CD4-positive, alpha-beta T cell treated with Interleukin-17A for 1 hour (primary cell): ENCODE data around the gene GART.

ENCODE experiments used
- DNase-seq: peaks from one replicate; pipeline ENCODE4 v3.0.0-alpha.2; 2020

GART gene

DNA sequence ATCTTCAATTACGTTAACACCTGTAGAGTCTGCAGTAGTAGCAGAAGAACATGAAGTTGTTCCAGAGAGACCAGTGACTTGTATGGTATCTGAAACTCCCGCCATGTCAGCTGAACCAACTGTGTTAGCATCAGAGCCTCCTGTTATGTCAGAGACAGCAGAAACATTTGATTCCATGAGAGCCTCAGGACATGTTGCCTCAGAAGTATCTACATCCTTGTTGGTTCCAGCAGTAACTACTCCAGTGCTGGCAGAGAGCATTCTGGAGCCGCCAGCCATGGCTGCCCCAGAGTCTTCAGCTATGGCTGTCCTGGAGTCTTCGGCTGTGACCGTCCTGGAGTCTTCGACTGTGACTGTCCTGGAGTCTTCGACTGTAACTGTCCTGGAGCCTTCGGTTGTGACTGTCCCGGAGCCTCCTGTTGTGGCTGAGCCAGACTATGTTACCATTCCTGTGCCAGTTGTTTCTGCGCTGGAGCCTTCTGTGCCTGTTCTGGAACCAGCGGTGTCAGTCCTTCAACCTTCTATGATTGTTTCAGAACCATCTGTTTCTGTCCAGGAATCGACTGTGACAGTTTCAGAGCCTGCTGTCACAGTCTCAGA, 11.2 kb upstream of the GART start:
- no peak for DNase-seq

DNA sequence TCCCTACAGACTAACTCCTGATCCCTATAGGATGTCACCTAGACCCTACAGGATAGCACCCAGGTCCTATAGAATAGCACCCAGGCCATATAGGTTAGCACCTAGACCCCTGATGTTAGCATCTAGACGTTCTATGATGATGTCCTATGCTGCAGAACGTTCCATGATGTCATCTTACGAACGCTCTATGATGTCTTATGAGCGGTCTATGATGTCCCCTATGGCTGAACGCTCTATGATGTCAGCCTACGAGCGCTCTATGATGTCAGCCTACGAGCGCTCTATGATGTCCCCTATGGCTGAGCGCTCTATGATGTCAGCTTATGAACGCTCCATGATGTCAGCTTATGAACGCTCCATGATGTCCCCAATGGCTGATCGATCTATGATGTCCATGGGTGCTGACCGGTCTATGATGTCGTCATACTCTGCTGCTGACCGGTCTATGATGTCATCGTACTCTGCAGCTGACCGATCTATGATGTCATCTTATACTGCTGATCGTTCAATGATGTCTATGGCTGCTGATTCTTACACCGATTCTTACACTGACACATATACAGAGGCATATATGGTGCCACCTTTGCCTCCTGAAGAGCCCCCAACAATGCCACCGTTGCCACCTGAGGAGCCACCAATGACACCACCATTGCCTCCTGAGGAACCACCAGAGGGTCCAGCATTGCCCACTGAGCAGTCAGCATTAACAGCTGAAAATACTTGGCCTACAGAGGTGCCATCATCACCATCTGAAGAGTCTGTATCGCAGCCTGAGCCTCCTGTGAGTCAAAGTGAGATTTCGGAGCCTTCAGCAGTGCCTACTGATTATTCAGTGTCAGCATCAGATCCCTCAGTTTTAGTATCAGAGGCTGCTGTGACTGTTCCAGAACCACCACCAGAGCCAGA, 10.4 kb upstream of the GART start:
- no peak for DNase-seq

DNA sequence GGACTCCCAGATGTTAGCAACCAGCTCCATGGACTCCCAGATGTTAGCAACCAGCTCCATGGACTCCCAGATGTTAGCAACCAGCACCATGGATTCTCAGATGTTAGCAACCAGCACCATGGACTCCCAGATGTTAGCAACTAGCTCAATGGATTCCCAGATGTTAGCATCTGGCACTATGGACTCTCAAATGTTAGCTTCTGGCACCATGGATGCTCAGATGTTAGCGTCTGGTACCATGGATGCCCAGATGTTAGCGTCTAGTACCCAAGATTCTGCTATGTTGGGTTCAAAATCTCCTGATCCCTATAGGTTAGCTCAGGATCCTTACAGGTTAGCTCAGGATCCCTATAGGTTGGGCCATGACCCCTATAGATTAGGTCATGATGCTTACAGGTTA, 9.7 kb upstream of the GART start:
- DNase-seq: no peak

DNA sequence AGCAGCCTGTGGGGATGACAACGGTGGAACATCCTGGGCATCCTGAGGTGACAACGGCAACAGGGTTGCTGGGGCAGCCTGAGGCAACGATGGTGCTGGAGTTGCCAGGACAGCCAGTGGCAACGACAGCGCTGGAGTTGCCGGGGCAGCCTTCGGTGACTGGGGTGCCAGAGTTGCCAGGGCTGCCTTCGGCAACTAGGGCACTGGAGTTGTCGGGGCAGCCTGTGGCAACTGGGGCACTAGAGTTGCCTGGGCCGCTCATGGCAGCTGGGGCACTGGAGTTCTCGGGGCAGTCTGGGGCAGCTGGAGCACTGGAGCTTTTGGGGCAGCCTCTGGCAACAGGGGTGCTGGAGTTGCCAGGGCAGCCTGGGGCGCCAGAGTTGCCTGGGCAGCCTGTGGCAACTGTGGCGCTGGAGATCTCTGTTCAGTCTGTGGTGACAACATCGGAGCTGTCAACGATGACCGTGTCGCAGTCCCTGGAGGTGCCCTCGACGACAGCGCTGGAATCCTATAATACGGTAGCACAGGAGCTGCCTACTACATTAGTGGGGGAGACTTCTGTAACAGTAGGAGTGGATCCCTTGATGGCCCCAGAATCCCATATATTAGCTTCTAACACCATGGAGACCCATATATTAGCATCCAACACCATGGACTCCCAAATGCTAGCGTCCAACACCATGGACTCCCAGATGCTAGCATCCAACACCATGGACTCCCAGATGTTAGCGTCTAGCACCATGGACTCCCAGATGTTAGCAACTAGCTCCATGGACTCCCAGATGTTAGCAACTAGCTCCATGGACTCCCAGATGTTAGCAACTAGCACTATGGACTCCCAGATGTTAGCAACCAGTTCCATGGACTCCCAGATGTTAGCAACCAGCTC, 9.1 kb upstream of the GART start:
- no peak for DNase-seq

DNA sequence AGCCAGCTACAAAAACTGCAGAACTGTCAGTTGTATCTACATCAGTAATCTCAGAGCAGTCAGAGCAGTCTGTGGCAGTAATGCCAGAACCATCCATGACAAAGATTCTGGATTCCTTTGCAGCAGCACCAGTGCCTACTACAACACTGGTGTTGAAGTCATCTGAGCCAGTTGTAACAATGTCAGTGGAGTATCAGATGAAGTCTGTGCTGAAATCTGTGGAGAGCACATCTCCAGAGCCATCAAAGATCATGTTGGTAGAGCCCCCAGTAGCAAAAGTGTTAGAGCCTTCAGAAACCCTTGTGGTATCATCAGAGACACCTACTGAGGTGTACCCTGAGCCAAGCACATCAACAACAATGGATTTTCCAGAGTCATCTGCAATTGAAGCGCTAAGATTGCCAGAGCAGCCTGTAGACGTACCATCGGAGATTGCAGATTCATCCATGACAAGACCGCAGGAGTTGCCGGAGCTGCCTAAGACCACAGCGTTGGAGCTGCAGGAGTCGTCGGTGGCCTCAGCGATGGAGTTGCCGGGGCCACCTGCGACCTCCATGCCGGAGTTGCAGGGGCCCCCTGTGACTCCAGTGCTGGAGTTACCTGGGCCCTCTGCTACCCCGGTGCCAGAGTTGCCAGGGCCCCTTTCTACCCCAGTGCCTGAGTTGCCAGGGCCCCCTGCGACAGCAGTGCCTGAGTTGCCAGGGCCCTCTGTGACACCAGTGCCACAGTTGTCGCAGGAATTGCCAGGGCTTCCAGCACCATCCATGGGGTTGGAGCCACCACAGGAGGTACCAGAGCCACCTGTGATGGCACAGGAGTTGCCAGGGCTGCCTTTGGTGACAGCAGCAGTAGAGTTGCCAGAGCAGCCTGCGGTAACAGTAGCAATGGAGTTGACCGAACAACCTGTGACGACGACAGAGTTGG, 8.2 kb upstream of the GART start:
- no peak for DNase-seq

DNA sequence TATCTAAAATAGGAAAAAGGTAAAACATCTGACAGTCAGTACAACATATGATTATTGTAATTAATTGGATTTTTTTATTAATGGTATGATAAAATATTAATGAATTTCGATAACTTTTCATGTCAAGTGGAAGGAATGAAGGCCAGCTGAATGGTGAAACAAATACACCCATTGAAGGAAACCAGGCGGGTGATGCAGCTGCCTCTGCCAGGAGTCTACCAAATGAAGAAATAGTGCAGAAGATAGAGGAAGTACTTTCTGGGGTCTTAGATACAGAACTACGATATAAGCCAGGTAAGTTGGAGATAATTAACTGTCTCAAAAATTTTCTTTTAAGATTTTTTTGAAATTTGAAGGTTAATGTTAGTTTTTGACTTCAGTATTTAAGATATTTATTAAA, 4.2 kb upstream of the GART start:
- DNase-seq: no peak

DNA sequence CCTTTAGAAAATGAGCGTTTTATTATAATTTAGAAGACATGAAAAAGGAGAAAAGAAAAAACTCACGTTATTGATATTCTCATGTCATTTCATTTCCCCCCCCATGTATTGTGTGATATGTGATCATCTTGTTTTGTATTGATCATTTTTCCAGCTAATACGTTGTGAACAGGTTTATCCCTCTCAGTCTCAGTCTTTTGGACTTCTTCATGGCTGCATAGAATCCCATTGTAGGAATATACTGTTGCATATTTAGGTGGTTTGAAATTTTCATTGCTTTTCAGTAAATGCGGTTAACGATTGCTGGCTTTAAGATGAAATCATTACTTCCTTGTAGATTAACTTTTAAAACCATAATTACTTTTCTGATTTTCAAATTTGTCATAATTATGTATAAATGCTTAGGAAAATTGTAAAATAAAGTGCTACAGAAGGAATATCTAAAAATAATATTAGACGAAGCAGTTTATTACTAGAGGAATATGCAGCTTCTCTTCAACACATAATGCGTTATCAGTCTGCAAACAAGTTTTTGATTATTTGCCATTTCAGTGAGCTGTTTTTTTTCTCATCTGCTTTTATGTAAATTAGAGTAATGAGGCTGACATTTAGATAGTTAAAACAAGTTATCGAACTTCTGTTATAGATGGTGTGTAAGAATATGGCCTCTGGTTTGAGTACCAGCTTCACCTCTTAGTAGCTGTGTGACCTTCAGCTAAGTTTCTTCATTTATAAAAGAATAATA, 2.7 kb upstream of the GART start:
- no peak for DNase-seq

DNA sequence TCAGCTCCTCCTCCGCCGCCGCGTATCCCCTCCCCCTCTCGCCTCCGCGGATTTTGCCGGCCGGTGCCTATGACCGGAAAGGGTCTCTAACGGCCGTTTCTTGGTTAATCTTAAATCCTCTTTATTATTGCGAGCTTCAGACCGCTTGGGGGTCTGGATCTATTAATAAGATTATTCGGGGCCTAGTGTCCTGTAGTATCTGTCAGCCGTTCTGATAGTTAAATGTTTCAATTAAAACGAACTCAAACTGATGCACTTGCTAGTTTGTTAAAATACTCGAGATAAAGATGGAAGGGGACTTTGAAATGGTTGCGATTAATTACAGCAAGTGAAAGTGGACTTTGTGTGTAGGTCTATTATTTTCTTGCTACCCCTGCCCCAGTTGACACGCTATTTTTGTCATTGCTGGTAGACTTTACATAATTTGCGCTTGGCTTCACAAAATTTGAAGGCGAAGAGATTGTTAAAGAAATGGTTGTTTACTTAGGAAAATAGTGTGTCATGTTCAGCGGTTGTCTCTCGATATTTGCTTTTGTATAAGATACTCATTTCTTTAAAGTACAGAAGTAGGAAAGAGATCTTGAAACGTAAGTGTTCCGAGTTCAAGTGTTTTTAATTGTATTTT, 1.7 kb upstream of the GART start:
- no peak for DNase-seq

DNA sequence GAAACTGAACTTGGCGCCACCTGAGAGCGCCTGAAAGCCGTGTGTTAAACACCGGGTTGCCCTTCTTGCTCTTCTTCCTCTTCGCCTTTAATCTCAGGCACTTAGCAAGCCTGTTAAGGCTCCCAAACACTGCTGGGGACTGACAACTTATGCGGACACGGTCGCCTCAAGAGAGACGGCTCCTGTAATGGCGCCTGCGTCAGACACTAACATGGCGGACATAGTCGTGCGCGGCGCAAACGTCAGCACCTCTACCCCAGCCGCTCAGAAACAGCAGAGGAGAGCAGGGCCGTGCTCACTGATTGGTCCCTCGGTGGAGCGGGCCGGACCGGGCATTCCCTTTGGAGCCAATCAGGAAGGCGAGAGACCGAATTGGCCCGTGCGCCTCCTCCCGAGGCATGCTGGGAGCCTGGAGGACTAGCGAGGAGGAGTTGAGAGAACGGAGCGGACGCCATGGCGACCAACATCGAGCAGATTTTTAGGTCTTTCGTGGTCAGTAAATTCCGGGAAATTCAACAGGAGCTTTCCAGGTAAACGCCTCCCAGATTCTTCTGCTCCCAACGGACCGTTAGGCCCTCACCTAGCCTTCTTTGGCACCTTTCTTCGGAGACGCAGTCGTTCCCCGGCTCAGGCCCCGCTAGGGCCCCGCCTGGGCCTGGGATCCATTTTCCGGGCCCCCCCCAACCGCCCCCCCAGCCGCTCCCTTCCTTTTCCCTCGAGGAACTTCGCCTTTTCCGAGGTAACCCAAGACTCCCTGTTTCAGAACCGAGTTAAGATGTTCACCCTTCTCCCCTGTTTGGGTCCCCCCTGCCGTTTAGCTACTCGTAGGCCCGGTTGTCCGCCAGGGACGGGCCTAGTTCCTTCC, 955 bp upstream of the GART start, which contains the start of gene SON:
Gene SON, plus strand, starts transcription at position 399 of the 865 bp plus-strand sequence. Its CDS starts 55 bp downstream, at position 454.
- DNase-seq: peak; percentile 99

DNA sequence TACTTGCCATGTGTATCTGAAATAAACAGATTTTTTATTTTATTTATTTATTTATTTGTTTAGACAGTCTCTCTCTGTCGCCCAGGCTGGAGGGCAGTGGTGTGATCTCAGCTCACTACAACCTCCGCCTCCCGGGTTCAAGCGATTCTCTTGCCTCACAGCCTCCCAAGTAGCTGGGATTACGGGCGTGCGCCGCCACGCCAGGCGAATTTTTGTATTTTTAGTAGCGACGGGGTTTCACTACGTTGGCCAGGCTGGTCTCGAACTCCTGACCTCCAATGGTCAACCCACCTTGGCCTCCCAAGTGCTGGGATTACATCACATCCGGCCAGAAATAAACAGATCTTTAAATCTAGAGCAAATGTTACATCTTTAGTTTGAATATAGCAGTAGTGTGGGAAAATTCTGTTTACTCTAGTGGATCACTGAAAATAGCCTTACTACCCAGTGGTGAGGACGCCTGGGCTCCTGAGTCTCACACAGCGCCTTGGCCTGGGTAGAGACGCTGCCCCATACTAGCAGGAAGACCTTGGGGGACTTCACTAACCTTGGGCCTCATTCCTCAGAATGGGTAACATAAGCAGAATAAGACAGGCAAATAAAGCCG, 709 bp downstream of the GART start:
- DNase-seq: peak; percentile 34

DNA sequence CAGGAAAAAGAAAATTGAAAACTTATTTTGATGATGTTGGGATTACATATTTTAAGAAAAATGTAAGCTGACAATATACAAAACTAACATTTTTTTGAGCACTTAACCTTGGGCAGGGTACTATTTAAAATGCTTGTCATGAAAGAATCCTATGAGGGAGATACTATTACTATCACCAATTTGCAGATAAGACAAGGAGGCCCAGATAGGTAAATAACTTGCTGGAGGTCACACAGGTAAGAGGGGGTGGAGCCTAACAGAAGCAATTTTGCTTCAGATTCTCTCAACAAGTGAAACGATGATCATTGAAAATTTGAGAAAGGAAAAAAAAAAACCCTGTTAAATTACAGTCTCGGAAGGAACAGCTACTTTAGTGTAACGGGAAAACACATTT, 1.2 kb downstream of the GART start:
- DNase-seq: no peak

DNA sequence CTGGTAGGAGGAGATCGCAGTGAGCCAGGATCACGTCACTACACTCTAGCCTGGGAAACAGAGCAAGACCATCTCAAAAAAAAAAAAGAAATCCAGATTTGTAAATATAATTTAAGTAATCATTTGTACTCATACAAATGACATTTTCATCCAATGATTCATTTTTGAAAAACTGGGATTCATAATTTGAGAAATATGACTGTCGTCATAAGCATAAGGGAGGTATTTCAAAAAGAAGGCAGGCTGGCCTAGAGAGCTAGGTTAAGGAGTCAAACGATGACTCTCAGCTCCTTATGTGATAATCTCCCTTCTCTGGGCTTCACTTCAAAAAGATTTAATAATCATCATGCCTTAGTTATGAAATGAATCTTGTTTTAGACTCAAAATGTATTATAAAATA, 2.3 kb downstream of the GART start:
- DNase-seq: no peak

DNA sequence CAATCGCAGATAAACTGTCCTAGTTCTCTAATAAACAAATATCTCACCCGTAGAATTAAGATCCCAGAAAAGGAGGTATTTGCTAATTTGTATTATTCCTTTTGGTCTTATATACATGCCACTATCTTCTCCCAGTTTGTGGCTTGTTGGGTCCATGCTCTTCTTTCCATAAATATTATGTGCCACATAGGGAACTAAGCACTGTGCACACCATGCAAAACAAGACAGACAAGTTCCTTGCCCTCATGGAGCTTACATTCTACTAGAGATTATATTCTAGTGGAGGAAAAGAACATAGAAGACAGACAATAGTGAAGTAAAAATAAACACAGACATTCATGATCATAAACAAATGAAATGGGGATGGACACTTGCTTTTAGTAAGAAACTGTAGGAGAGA, 4.7 kb downstream of the GART start:
- DNase-seq: no peak

DNA sequence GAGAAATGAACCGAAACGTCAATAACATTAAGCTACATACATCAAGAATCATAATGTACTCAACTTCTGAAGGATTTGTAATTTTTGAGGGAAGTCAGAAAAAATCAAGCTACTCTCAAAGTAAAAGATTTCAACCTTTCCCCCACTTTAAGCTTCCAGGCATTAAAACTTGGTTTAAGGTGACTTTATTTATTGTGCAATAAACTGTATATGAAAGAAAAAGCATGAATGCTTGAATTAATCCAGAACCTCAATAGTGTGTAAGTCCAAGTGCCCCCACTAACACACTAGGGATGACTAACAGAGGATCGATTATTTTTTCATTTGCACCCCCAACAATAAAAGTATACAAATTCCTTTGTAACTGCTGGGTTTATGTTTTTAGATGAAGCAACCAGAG, 10.9 kb downstream of the GART start:
- no peak for DNase-seq

DNA sequence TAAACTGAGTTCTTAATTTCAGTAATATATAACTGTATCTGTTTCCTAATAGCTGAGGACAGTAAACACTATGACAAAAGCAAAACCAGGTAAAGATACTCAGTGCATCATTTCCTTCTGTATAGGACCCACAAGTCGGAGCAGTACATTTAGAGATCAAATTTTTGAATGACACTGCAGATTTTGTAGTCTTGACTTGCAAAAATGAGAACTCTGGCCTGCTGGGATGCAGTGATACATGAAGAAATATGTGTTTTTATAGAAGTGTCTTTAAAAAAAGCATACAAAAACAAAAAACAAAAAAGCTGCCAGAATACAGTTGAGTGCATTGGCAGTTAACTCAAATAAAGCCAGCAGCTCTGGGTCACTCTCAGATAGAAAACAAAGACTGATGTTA, 19.0 kb downstream of the GART start:
- no peak for DNase-seq

DNA sequence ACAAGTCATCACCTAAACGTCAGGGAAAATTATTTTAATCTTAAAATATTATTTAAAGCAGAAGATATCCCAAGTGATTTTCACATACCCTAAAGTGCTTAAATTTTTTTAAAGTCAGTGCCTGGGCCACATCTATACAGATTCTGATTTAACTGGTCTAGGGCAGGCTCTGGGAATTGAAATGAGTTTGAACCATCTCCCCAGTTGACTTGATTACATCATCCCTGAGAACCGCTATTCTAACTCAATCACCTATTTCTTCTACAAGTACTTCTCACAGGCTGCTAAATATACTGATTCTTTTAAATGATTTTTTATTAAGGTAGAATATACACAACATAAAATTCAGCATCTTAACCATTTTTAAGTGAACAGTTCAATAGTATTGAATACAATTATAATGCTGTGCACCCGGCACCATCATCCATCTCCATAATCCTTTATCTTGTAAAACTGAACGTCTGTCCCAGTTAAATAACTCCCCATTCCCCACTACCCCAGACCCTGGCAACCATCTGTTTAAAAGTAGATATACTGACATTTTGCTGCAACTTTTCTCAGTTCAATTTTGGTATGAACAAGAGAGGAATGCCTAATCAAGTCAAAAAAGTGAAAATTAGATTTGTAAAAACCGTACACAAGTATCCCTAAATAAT, 19.5 kb downstream of the GART start:
- no peak for DNase-seq

DNA sequence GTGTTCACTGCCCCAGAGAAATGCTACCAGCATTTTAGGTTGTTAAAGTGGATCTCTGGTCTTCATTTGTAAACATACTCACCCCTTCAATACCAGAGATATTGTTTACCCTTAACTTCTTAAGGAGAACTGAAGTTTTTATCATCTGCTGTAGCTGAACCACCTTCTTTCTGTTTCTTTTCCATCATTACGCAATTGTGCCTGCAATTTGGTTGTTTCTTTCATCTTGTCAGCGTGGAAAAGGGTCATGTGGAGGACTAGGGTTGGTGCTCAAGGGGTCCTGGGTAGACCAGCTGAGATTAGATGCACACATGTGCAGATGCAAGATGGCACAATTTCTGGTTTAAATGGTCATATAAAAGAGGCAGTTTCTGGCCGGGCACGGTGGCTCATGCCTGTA, 23.0 kb downstream of the GART start:
- DNase-seq: no peak

DNA sequence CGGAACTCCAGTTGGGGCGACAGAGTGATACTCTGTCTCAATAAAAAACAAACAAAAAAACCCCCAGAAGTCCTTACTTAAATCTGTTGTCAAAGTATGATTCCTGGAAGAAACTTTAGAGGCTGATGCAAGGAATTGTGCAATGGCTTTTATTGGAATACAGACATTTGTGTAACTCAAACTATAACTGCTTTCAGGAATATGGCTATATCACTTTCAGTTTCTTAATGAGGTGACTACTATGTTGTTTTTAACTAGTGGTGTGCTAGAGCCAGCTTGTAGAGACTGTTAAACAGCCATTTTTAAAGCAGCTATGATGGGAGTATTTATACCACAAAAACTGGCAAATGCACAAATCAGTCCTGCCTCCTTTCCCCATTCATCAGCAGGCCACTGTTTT, 27.7 kb downstream of the GART start:
- DNase-seq: no peak

DNA sequence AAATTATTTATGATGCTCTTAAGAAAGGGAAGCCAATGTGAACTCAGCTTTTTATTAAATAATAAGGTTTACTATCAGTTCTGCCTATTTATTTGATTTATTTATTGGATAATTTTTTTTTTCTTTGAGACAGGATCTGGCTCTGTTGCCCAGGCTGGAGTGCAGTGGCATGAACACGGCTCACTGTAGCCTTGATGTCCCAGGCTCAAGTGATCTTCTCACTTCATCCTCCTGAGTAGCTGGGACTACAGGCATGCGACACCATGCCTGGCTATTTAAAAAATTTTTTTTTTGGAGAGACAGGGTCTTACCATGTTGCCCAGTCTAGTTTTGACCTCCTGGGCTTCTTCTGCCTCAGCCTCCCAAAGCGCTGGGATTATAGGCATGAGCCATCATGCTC, 29.4 kb downstream of the GART start:
- DNase-seq: no peak
